Activated naive CD8-positive, alpha-beta T cell treated with anti-CD3 and anti-CD28 coated beads, Interleukin-2, amount 50 U/mL, for 24 hours (primary cell): ENCODE results near the gene PRKCB.

ENCODE experiments used
- ATAC-seq: fragments of 150-1000 bp; cut with Tn5 transposase; one replicate; pipeline ENCODE4 v1.10.0; 2021
- DNase-seq: peaks from one replicate; pipeline ENCODE4 v3.0.0; 2021
- H3K27ac Mint-ChIP-seq: one replicate; pipeline ENCODE4 v1.8.0; 2021; ENCODE audit warnings: mild to moderate bottlenecking, mixed read lengths
- H3K27me3 Mint-ChIP-seq: one replicate; pipeline ENCODE4 v1.8.0; 2021; ENCODE audit warnings: mixed read lengths
- H3K36me3 Mint-ChIP-seq: one replicate; pipeline ENCODE4 v1.8.0; 2021; ENCODE audit warnings: low read depth, mixed read lengths
- H3K4me1 Mint-ChIP-seq: one replicate; pipeline ENCODE4 v1.8.0; 2021; ENCODE audit warnings: mixed read lengths
- H3K4me3 Mint-ChIP-seq: one replicate; pipeline ENCODE4 v1.8.0; 2021; ENCODE audit warnings: mild to moderate bottlenecking, moderate library complexity, mixed read lengths
- H3K9me3 Mint-ChIP-seq: one replicate; pipeline ENCODE4 v1.8.0; 2021; ENCODE audit warnings: mixed read lengths

PRKCB gene

DNA sequence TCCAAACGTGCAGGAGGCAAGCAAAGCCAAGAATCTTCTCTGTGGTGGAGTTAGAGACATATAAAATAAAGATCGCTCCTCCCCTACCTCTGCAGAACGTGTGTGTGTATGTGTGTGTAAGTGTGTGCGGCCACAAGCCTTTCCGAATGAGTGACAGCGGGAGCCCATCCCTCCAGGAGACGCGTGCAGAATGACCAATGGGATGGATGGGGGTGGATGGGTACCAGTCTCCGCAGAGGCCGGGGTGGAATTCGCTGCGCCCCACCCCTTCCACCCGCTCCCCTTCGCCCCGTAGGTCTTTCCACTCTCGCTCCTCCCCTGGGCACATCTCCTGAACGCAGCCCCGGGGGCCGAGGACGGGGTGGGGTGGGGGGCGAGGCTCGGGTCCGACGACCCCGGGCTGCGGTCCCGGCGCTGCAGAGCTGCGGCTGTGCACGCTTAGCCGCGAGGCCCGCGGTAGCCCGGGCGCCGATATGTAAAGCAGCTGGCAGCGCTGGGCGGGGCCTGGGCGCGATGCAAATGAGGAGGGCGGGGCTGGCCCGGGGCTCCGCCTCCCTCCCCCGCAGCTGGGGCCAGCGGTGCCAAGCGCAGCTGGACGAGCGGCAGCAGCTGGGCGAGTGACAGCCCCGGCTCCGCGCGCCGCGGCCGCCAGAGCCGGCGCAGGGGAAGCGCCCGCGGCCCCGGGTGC lies at the start of gene PRKCB:
Gene PRKCB, plus strand, starts transcription at position 594 of the 688 bp plus-strand sequence.
- peaks cover 54% of the 10 kb centered on the region for H3K4me1 Mint-ChIP-seq
- peak within 1 kb of the TSS; percentile 89 for H3K27ac Mint-ChIP-seq
- peaks cover 18% of the 10 kb centered on the region for H3K36me3 Mint-ChIP-seq
- peak within 1 kb of the TSS; percentile 99 for H3K4me3 Mint-ChIP-seq
- no peaks in the 10 kb centered on the region for H3K27me3 Mint-ChIP-seq
- ATAC-seq, result peak; percentile 79
- peaks cover 7% of the 10 kb centered on the region for H3K9me3 Mint-ChIP-seq
- DNase-seq, result peak; percentile 94

DNA sequence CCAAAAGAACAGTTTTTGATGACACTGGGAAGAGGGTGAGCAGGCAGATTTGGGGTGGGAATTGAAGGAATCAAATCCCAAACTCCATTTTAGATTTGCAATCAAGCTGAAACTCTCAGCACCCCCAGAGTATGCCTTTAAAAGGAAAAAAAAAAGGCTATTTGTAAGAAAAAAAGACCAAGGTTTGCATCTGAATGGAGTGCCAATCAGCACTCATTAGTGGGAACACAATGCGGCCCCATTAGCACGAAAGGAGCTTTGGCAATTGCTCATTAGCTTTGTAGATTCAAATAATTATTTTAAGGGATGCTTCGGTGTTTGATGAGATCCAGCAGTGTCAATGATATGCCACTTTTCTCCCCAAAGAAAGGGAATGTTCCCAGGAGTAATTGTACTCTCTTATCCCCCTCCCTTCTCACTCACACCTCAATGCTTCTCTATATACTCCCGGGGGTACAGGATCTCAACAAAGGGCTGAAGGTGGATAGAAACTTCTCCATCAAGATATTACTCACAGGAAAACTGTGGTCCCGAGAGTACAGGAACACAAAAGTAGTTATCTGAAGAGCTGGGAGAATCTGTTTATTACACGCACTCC lies 48.7 kb upstream of the PRKCB start:
- peaks cover 1% of the 10 kb centered on the region for H3K36me3 Mint-ChIP-seq
- H3K4me3 Mint-ChIP-seq, result no peak overlapping the region
- H3K27ac Mint-ChIP-seq, result no peak overlapping the region
- H3K9me3 Mint-ChIP-seq, result no peaks in the 10 kb centered on the region
- DNase-seq (no peak), ATAC-seq (no peak)
- no peaks in the 10 kb centered on the region for H3K4me1 Mint-ChIP-seq
- H3K27me3 Mint-ChIP-seq, result peaks cover 16% of the 10 kb centered on the region

DNA sequence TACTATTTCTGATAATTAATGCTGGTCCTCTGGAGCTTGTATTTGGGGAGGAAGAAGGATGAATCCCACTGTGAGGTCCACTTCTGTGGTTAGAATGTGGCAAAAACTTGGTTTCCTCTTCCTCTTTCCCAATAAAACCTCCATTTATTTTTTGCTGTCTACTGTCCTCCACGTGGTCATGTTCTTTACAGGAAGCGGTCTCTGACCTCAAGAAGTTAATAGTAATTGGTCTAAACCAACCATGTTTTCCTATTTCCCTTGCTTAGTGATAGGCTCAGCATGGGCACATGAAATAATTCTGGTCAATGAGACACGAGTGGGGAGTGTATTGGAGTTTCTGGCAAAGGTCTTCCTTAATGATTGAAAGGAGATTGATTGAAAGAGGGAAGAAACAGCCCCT lies 47.1 kb upstream of the PRKCB start:
- H3K4me3 Mint-ChIP-seq, result no peak overlapping the region
- no peak overlapping the region for H3K27ac Mint-ChIP-seq
- H3K27me3 Mint-ChIP-seq, result peaks cover 5% of the 10 kb centered on the region
- H3K4me1 Mint-ChIP-seq, result no peaks in the 10 kb centered on the region
- no peak for ATAC-seq
- H3K36me3 Mint-ChIP-seq, result no peaks in the 10 kb centered on the region
- H3K9me3 Mint-ChIP-seq, result no peaks in the 10 kb centered on the region
- no peak for DNase-seq

DNA sequence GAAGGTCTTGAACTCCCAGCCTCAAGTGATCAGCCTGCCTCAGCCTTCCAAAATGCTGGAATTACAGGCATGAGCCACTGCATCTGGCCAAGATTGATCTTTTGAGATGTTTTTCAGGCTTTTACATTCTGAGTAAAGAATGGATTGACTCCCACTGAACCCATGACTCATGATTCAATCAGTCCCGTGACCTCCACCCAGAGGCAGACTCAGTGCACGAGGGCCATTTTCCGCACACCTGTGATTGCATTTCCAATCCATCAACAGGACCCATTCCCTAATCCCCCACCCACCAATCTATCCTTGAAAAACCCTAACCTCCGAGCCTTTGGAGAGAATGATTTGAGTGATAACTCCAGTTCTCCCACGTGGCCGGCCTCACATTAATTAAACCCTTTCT lies 40.4 kb upstream of the PRKCB start:
- DNase-seq, result no peak
- no peaks in the 10 kb centered on the region for H3K27me3 Mint-ChIP-seq
- no peak overlapping the region for H3K4me3 Mint-ChIP-seq
- H3K27ac Mint-ChIP-seq, result no peak overlapping the region
- no peaks in the 10 kb centered on the region for H3K36me3 Mint-ChIP-seq
- ATAC-seq, result no peak
- H3K4me1 Mint-ChIP-seq, result no peaks in the 10 kb centered on the region
- H3K9me3 Mint-ChIP-seq, result no peaks in the 10 kb centered on the region

DNA sequence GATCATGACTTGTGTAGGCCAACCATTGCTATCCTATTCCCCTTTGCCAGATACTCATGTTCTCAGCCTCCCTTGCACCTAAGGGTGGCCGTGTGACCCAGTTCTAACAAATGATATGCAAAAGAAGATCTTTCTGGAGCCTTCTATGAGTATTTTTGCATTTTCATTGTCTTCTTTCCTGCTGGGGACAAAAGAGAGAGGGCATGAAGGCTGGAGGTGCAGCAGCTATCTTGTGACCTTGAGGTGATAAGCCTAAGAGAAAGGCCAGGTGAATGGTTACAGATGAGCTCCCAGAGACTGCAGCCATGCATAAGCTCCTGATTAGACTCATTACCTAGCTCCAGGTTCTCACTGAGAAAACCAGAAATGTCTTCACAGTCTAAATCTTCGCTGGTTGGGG lies 38.8 kb upstream of the PRKCB start:
- no peaks in the 10 kb centered on the region for H3K9me3 Mint-ChIP-seq
- no peaks in the 10 kb centered on the region for H3K36me3 Mint-ChIP-seq
- ATAC-seq, result no peak

DNA sequence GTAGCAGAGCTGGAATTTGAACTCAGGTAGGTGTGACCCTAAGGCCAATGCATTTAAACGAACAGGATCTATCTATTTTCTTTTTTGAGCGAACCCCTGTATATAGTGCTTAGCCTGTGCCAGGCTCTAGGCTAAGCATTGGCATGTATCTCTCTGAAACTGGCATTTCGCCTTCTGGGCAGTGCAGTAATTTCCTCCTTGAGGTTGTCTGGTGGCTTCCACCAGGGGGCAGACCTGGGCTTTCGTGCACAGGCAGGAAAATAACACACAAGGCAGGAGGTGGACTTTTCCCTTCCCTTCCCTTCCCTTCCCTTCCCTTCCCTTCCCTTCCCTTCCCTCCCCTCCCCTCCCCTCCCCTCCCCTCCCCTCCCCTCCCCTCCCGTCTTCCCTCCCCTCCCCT lies 34.4 kb upstream of the PRKCB start:
- Mint-ChIP-seq H3K4me1 (peaks cover 16% of the 10 kb centered on the region), H3K27me3 (peaks cover 2% of the 10 kb centered on the region), H3K36me3 (no peaks in the 10 kb centered on the region), H3K4me3 (no peak overlapping the region), H3K9me3 (no peaks in the 10 kb centered on the region), H3K27ac (no peak overlapping the region)
- ATAC-seq, result peak; percentile 63
- DNase-seq, result peak; percentile 85

More for the DNA sequence above, 38.8 kb upstream of the PRKCB start:
- H3K4me3 Mint-ChIP-seq, result no peak overlapping the region
- H3K27ac Mint-ChIP-seq, result no peak overlapping the region
- H3K27me3 Mint-ChIP-seq, result no peaks in the 10 kb centered on the region
- peaks cover 2% of the 10 kb centered on the region for H3K4me1 Mint-ChIP-seq
- no peak for DNase-seq

DNA sequence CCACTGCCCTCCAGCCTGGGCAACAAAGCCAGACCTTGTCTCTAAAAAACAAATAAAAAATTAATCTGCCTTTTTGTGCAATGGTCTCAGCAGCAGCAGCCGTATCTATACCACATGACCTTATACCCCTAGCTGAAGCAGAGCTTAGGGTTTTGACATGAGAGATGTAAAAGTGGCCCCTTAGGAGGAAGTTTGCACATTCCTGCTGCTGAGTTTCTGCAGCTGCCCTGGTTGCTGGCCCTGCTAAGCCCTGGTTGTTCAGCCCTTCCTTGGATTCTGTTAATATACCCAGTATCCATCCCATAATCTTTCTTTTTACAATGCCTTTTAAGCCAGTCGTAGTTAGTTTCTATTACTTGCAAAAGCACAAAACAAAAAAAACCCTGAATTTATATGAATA lies 33.0 kb upstream of the PRKCB start:
- no peak for ATAC-seq

DNA sequence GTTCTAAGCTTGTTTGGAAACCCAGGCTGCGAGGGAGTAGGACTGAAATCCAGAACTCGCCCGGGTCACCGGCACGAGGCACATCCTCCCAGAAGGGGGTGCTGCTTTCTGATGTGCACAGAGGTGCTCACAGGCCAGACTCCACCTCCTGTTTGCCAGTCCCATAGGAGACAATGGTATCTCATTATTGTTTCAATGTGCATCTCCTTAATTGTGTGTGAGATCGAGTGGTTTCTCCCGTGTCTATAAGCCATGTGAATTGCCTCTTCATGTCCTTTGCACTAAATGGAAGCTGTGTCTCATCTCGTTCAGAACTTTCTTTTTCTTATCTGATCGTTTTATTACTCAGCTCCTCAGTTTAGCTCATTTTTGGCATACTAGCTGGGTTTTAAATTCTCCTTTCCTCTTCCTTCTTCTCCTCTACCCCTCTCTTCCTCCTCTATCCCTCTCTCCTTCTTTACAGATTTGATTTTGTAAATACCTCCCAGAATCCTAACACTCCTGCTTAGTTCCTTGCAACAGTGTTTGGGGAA lies 32.1 kb upstream of the PRKCB start:
- H3K27ac Mint-ChIP-seq, result peak overlapping the region; percentile 24
- DNase-seq (peak; percentile 80), ATAC-seq (peak; percentile 94)
- no peaks in the 10 kb centered on the region for H3K36me3 Mint-ChIP-seq
- H3K27me3 Mint-ChIP-seq, result peaks cover 2% of the 10 kb centered on the region
- no peaks in the 10 kb centered on the region for H3K9me3 Mint-ChIP-seq
- H3K4me3 Mint-ChIP-seq, result peak overlapping the region; percentile 39
- peaks cover 25% of the 10 kb centered on the region for H3K4me1 Mint-ChIP-seq

More for the DNA sequence above, 33.0 kb upstream of the PRKCB start:
- H3K4me3 Mint-ChIP-seq, result no peak overlapping the region
- peaks cover 25% of the 10 kb centered on the region for H3K4me1 Mint-ChIP-seq
- DNase-seq, result no peak
- peaks cover 2% of the 10 kb centered on the region for H3K27me3 Mint-ChIP-seq
- no peaks in the 10 kb centered on the region for H3K9me3 Mint-ChIP-seq
- no peaks in the 10 kb centered on the region for H3K36me3 Mint-ChIP-seq
- no peak overlapping the region for H3K27ac Mint-ChIP-seq

DNA sequence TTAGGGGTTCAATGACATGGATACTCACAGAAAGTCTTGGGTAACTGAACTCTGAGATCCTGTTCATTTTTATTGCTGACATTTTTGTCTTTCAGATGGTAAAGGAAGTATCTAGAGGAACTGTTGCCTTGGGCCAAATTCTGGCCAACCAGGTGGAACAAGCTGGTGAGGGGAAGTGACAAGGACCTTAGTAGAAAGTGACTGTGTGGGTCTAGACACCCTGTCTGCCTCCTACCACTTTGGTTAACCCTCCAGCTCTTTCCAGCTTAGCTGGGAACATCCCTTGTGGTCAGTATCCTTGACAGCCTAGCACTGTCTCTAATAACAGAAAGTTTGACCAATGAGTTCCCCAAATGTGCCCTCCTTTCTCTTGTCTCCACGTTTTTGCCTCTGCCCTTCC lies 28.8 kb upstream of the PRKCB start:
- Mint-ChIP-seq H3K27ac (peak overlapping the region; percentile 50), H3K4me1 (peaks cover 23% of the 10 kb centered on the region), H3K27me3 (peaks cover 12% of the 10 kb centered on the region), H3K9me3 (no peaks in the 10 kb centered on the region), H3K4me3 (no peak overlapping the region), H3K36me3 (no peaks in the 10 kb centered on the region)
- DNase-seq, result no peak
- peak; percentile 62 for ATAC-seq

DNA sequence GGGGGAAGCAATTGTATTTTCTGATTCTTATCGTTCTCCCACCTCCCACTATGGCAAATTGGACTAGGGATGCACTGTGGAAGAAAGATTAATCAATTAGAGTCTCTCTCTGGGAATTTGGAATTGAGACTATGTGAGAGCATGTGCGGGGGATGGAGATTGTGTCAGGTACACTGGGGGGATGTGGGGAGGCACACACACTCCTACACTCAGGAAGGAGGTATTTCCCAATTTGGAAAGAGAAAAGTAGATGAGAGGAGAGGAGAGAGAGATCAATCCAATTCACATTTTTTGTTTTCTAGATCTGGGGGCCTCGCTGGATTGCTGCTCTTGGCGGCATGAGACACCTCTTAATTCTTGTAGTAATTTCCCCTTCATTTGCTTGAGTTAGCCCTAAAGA lies 14.3 kb upstream of the PRKCB start:
- Mint-ChIP-seq H3K9me3 (no peaks in the 10 kb centered on the region), H3K4me1 (peaks cover 18% of the 10 kb centered on the region), H3K36me3 (no peaks in the 10 kb centered on the region), H3K27me3 (peaks cover 4% of the 10 kb centered on the region), H3K4me3 (no peak overlapping the region), H3K27ac (no peak overlapping the region)
- ATAC-seq (no peak), DNase-seq (no peak)

DNA sequence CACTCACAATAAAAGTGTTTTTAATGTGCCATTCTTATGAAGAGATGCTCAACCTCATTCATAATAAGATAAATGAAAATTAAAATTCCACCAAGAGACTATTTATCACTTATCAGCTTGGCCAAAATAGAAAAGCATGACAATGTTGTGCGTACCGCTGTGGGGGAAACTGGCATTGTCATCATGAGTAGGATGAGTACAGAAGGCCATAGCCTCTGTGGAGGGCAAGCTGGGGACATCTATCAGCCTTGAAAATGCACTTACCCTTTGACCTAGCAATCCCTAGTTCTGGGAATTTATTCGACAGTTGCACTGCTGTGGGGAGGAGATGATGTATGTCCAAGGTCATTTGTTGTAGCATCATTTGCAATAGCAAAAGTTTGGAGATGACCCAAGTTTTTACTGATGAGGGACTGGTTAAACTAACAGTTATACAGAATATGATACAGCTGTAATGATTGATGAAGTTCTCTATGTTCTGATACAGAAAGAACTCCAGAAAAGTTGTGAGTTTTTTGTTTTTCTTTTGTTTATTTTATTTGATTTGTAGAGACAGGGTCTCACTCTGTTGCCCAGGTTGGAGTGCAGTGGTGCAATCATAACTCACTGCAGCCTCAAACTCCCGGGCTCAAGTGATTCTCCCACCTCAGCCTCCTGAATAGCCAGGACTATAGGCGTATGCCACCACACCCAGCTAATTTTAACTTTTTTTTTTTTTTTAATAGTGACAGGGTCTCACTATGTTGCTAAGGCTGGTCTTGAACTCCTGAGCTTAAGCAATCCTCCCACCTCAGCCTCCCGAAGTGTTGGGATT lies 13.7 kb upstream of the PRKCB start:
- Mint-ChIP-seq H3K27ac (no peak overlapping the region), H3K4me3 (no peak overlapping the region), H3K27me3 (peaks cover 2% of the 10 kb centered on the region), H3K36me3 (no peaks in the 10 kb centered on the region), H3K9me3 (no peaks in the 10 kb centered on the region), H3K4me1 (peaks cover 24% of the 10 kb centered on the region)
- no peak for DNase-seq
- ATAC-seq, result no peak

DNA sequence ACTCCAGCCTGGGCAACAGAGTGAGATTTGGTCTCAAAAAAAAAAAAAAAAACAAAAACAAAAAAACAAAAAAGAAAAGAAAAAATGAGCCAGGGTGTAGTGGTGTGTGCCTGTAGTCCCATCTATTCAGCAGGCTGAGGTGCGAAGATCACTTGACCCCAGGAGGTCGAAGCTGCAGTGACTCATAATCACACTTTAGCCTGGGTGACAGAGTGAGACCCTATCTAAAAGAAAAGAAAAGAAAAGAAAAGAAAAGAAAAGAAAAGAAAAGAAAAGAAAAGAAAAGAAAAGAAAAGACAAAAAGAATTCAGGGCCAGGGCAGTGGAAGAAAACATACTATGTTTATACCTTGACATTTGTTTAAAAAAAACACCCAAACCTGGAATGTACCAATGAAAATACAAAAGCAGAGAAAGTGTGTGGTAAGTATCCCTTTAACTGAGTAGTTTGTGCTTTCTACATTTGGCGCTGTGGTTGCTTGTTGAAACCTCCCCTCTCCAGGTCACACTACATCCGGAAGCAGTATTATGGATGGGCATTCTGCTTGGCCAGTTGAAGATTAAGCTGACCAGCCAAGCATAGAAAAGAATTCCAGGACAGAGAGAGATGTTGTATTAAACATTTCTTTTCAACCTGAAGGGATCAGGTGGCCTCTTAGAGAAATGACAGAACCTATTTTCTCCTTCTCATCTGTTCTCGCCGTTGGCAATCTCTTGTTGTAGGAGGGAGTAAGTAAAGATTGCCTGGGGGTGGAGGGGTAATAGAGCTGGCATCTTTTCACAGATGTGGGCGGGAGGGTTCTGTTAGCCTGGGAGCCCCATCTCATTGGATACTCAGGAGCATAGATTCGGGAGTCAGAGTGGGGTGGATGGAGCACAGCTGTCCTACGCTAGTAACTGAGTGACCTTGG lies 12.1 kb upstream of the PRKCB start:
- no peak overlapping the region for H3K27ac Mint-ChIP-seq
- no peaks in the 10 kb centered on the region for H3K27me3 Mint-ChIP-seq
- H3K4me1 Mint-ChIP-seq, result peaks cover 32% of the 10 kb centered on the region
- H3K36me3 Mint-ChIP-seq, result no peaks in the 10 kb centered on the region
- no peak for DNase-seq
- no peak for ATAC-seq
- no peaks in the 10 kb centered on the region for H3K9me3 Mint-ChIP-seq
- H3K4me3 Mint-ChIP-seq, result no peak overlapping the region

DNA sequence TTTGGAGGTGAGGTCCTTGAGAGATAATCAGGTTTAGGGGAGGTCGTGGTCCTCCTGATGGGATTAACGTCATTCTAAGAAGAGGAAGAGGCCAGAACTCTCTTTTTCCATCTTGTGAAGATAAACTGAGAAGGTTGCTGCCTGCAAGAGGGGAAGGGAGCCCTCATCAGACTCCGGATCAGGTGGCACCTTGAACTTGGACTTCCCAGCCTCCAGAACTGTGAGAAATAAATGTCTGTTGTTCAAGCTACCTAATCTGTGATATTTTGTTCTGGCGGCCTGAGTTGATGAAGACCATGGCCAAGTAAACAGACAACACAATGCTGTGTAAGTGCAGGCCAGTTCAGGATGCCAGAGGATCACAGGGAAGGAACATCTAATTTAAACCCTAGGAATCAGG lies 10.9 kb upstream of the PRKCB start:
- no peak overlapping the region for H3K4me3 Mint-ChIP-seq
- H3K27me3 Mint-ChIP-seq, result no peaks in the 10 kb centered on the region
- peaks cover 32% of the 10 kb centered on the region for H3K4me1 Mint-ChIP-seq
- H3K27ac Mint-ChIP-seq, result no peak overlapping the region
- no peak for ATAC-seq
- DNase-seq, result no peak
- H3K36me3 Mint-ChIP-seq, result no peaks in the 10 kb centered on the region
- peaks cover 6% of the 10 kb centered on the region for H3K9me3 Mint-ChIP-seq

DNA sequence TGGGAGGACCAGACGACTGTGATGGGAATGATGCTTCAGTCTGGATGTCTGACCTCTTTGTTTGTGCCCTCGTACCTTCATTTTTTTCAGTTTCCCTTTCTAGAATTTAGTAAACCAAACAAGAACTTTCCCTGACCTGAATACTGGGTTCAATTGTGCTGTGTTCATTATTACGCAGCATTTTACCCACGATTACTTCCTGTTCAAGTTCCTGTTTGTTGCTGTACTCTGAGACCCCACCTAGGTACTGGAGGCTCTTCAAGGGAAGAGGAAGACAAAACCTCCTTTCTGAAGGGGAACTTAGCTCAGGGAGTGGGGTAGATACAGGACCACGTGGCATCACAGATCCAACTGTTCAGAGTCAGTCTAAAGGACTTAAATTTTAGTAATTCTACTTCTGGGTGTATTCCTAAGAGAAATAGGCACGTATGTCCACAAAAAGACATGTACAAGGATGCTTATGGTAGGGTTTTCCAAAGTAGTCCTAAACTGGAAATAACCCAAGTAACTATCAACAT lies 9.2 kb upstream of the PRKCB start:
- ATAC-seq, result peak; percentile 70
- H3K4me3 Mint-ChIP-seq, result peak overlapping the region; percentile 56
- H3K27me3 Mint-ChIP-seq, result no peaks in the 10 kb centered on the region
- H3K4me1 Mint-ChIP-seq, result peaks cover 32% of the 10 kb centered on the region
- H3K27ac Mint-ChIP-seq, result peak overlapping the region; percentile 91
- H3K9me3 Mint-ChIP-seq, result peaks cover 19% of the 10 kb centered on the region
- no peaks in the 10 kb centered on the region for H3K36me3 Mint-ChIP-seq
- no peak for DNase-seq
